Measurements from ENCODE around the gene ZNF500.

The ZNF500 gene

GRCh38 chr16:4767872-4768548 is 1.0 kb upstream of the ZNF500 start:
- Histone ChIP-seq H3K27ac (ENCODE audit: low read depth, low read length) (peak overlapping the region; percentile 37), H3K36me3 (ENCODE audit: insufficient read depth, low read length) (peaks cover 23% of the 10 kb centered on the region), H3K9me3 (ENCODE audit: insufficient read depth, low read depth, low read length) (no peaks in the 10 kb centered on the region), H3K4me3 (ENCODE audit: low read length) (peak overlapping the region; percentile 64), H3K27me3 (ENCODE audit: insufficient read depth, low read length) (no peaks in the 10 kb centered on the region), H3K9ac (ENCODE audit: low read depth, low read length) (peak overlapping the region; percentile 64), H3K4me1 (ENCODE audit: insufficient read depth, low read length) (no peaks in the 10 kb centered on the region)
- 83% methylated on average over 17 of the region's 17 CpGs for WGBS

- Histone ChIP-seq H3K4me1 (ENCODE audit: insufficient read depth, low read length) (no peaks in the 10 kb centered on the region), H3K27me3 (ENCODE audit: insufficient read depth, low read length) (no peaks in the 10 kb centered on the region), H3K36me3 (ENCODE audit: insufficient read depth, low read length) (peaks cover 40% of the 10 kb centered on the region), H3K9ac (ENCODE audit: low read depth, low read length) (peak overlapping the region; percentile 86; the same call in 1 of the 2 replicates), H3K9me3 (ENCODE audit: insufficient read depth, low read depth, low read length) (no peaks in the 10 kb centered on the region), H3K27ac (ENCODE audit: low read depth, low read length) (no peak overlapping the region), H3K4me3 (ENCODE audit: low read length) (peak overlapping the region; percentile 74)
- WGBS, result 85% methylated on average over 26 of the region's 26 CpGs
These were observed 1.2 kb downstream of the ZNF500 start for GRCh38 chr16:4765511-4766474.

GRCh38 chr16:4763791-4764190 is 3.2 kb downstream of the ZNF500 start:
- peaks cover 59% of the 10 kb centered on the region for H3K36me3 ChIP-seq (ENCODE audit: insufficient read depth, low read length)
- H3K9ac ChIP-seq (ENCODE audit: low read depth, low read length), result no peak overlapping the region
- no peak overlapping the region for H3K27ac ChIP-seq (ENCODE audit: low read depth, low read length)
- H3K4me3 ChIP-seq (ENCODE audit: low read length), result no peak overlapping the region
- H3K4me1 ChIP-seq (ENCODE audit: insufficient read depth, low read length), result no peaks in the 10 kb centered on the region
- WGBS, result 98% methylated on average over 7 of the region's 7 CpGs
- H3K27me3 ChIP-seq (ENCODE audit: insufficient read depth, low read length), result no peaks in the 10 kb centered on the region
- H3K9me3 ChIP-seq (ENCODE audit: insufficient read depth, low read depth, low read length), result no peaks in the 10 kb centered on the region

DNA sequence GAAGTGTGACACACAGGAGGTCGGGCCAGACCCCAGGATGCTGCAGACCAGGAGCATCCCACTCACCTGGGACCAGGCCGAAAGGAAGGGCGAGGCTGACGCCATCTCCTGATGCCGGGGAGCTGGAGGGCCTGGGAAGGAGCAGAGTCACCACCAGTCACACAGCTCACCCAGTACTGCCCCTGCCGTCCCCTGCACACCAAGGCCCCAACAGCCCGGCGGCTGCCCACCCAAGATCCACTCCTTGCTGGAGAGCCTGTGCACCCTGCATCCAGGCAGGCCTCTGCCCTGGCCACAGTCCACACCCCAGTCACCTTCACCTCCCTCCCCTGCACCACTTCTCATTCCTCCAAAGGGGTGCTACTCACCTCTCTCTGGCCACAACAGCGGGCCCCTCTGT is 4.8 kb downstream of the ZNF500 start:
- Histone ChIP-seq H3K36me3 (ENCODE audit: insufficient read depth, low read length) (peaks cover 70% of the 10 kb centered on the region), H3K9me3 (ENCODE audit: insufficient read depth, low read depth, low read length) (no peaks in the 10 kb centered on the region), H3K27me3 (ENCODE audit: insufficient read depth, low read length) (no peaks in the 10 kb centered on the region), H3K4me1 (ENCODE audit: insufficient read depth, low read length) (no peaks in the 10 kb centered on the region), H3K27ac (ENCODE audit: low read depth, low read length) (no peak overlapping the region), H3K9ac (ENCODE audit: low read depth, low read length) (no peak overlapping the region), H3K4me3 (ENCODE audit: low read length) (no peak overlapping the region)
- 92% methylated on average over 9 of the region's 9 CpGs for WGBS

DNA sequence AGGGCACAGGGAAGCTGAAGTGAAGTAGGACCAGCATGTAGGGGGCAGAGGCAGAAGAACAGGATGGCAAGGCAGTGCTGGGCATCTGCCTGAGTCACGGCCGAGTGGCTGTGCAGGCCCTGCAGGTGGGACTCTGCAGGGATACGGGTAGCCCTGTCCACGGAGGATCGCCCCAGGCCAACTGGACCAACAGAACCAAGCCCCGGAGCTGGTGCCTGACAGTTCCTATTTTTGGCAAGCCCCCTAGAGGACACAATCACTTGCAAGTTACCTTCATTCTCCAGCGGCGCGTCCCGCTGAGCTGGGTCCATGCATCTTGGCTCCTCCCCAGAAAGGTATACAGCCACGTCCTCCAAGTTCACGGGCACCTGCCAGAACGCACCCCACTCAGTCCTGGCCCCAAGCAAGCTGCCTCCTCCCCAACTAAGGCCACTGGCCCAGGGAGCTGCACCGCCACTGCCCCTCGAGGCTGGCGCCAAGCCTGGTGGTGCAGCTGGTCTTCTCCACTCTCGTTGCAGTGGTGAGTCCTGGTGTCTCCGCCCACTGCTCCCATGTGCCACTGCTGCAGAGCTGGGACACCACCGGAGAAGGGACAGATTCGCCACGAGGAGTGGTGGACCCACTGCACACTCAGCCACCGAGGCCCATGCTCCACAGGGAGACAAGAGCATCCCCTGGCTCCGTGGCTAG is 6.6 kb downstream of the ZNF500 start:
- Histone ChIP-seq H3K4me3 (ENCODE audit: low read length) (no peak overlapping the region), H3K36me3 (ENCODE audit: insufficient read depth, low read length) (peaks cover 80% of the 10 kb centered on the region), H3K9ac (ENCODE audit: low read depth, low read length) (no peak overlapping the region), H3K4me1 (ENCODE audit: insufficient read depth, low read length) (no peaks in the 10 kb centered on the region), H3K27ac (ENCODE audit: low read depth, low read length) (no peak overlapping the region), H3K9me3 (ENCODE audit: insufficient read depth, low read depth, low read length) (peaks cover 4% of the 10 kb centered on the region; the same call in 1 of the 2 replicates), H3K27me3 (ENCODE audit: insufficient read depth, low read length) (no peaks in the 10 kb centered on the region)
- 94% methylated on average over 23 of the region's 23 CpGs for WGBS

- H3K27ac ChIP-seq (ENCODE audit: low read depth, low read length), result no peak overlapping the region
- H3K36me3 ChIP-seq (ENCODE audit: insufficient read depth, low read length), result peaks cover 83% of the 10 kb centered on the region
- H3K4me1 ChIP-seq (ENCODE audit: insufficient read depth, low read length), result no peaks in the 10 kb centered on the region
- no peak overlapping the region for H3K4me3 ChIP-seq (ENCODE audit: low read length)
- H3K9ac ChIP-seq (ENCODE audit: low read depth, low read length), result no peak overlapping the region
- no peaks in the 10 kb centered on the region for H3K27me3 ChIP-seq (ENCODE audit: insufficient read depth, low read length)
- peaks cover 4% of the 10 kb centered on the region; the same call in 1 of the 2 replicates for H3K9me3 ChIP-seq (ENCODE audit: insufficient read depth, low read depth, low read length)
- WGBS, result 92% methylated on average over 6 of the region's 6 CpGs
These were observed 11.3 kb downstream of the ZNF500 start for GRCh38 chr16:4755687-4756086.

GRCh38 chr16:4754865-4755264 is 12.1 kb downstream of the ZNF500 start:
- Histone ChIP-seq H3K9me3 (ENCODE audit: insufficient read depth, low read depth, low read length) (peaks cover 4% of the 10 kb centered on the region; the same call in 1 of the 2 replicates), H3K4me3 (ENCODE audit: low read length) (no peak overlapping the region), H3K27ac (ENCODE audit: low read depth, low read length) (no peak overlapping the region), H3K27me3 (ENCODE audit: insufficient read depth, low read length) (no peaks in the 10 kb centered on the region), H3K36me3 (ENCODE audit: insufficient read depth, low read length) (peaks cover 74% of the 10 kb centered on the region), H3K9ac (ENCODE audit: low read depth, low read length) (no peak overlapping the region), H3K4me1 (ENCODE audit: insufficient read depth, low read length) (no peaks in the 10 kb centered on the region)
- WGBS, result 96% methylated on average over 4 of the region's 4 CpGs

GRCh38 chr16:4753227-4753626 is 13.7 kb downstream of the ZNF500 start:
- Histone ChIP-seq H3K9me3 (ENCODE audit: insufficient read depth, low read depth, low read length) (peaks cover 4% of the 10 kb centered on the region; the same call in 1 of the 2 replicates), H3K4me1 (ENCODE audit: insufficient read depth, low read length) (no peaks in the 10 kb centered on the region), H3K4me3 (ENCODE audit: low read length) (no peak overlapping the region), H3K27me3 (ENCODE audit: insufficient read depth, low read length) (no peaks in the 10 kb centered on the region), H3K36me3 (ENCODE audit: insufficient read depth, low read length) (peaks cover 59% of the 10 kb centered on the region), H3K9ac (ENCODE audit: low read depth, low read length) (no peak overlapping the region), H3K27ac (ENCODE audit: low read depth, low read length) (no peak overlapping the region)
- WGBS, result 95% methylated on average over 11 of the region's 11 CpGs

DNA sequence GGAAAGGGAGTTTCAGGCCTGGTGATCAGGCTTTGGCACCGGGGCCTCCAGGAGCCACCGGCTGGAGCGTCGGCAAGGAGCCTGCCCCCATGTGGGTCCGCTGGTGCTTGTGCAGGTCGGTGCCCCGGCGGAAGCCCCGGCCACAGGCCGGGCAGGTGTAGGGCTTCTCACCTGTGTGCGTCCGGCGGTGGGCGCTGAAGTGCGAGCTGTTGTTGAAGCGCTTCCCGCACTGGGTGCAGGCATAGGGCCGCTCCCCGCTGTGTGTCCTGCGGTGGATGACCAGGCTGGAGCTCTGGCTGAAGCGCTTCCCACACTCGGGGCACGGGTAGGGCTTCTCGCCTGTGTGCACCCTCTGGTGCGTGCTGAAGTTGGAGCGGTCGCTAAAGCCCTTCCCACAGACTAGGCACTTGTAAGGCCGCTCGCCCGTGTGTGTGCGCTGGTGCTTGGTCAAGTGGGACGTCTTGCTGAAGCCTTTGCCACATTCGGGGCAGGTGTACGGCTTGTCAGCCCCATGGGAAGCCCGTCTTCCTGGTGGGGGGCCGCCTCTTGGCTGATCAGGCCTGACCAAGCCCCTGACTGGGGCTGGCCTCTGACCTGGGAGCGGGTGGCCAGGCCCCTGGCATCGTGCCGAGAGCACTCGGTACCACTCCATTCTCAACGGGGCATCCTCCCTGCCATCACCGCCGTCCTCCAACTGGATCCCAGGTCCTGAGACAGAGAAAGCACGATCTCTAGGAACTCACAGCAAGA is 14.4 kb downstream of the ZNF500 start:
- no peak overlapping the region for H3K4me3 ChIP-seq (ENCODE audit: low read length)
- peaks cover 4% of the 10 kb centered on the region; the same call in 1 of the 2 replicates for H3K9me3 ChIP-seq (ENCODE audit: insufficient read depth, low read depth, low read length)
- no peaks in the 10 kb centered on the region for H3K27me3 ChIP-seq (ENCODE audit: insufficient read depth, low read length)
- H3K27ac ChIP-seq (ENCODE audit: low read depth, low read length), result no peak overlapping the region
- peaks cover 56% of the 10 kb centered on the region for H3K36me3 ChIP-seq (ENCODE audit: insufficient read depth, low read length)
- no peak overlapping the region for H3K9ac ChIP-seq (ENCODE audit: low read depth, low read length)
- 96% methylated on average over 44 of the region's 44 CpGs for WGBS
- no peaks in the 10 kb centered on the region for H3K4me1 ChIP-seq (ENCODE audit: insufficient read depth, low read length)

DNA sequence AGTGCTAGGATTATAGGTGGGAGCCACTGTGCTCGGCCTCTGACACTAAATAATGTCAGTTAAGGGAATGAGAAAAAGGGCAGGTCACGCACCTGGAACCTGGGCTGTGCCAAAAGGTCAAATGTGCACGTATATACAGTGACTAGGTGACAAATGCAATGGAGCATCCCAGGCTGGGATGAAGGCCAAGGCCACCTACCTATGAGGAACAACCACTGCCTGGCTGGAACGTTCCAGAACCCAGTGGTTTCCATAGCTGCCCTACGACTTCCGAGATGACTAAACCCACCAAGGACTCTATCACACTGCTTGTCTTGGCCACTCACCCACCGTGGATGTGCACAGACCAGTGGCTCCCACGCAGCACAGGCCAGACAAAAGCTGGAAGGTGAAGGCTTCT is 16.1 kb downstream of the ZNF500 start:
- H3K27me3 ChIP-seq (ENCODE audit: insufficient read depth, low read length), result no peaks in the 10 kb centered on the region
- H3K4me3 ChIP-seq (ENCODE audit: low read length), result no peak overlapping the region
- H3K36me3 ChIP-seq (ENCODE audit: insufficient read depth, low read length), result peaks cover 45% of the 10 kb centered on the region
- 96% methylated on average over 8 of the region's 8 CpGs for WGBS
- H3K9me3 ChIP-seq (ENCODE audit: insufficient read depth, low read depth, low read length), result peaks cover 4% of the 10 kb centered on the region; the same call in 1 of the 2 replicates
- no peak overlapping the region for H3K9ac ChIP-seq (ENCODE audit: low read depth, low read length)
- no peak overlapping the region for H3K27ac ChIP-seq (ENCODE audit: low read depth, low read length)
- no peaks in the 10 kb centered on the region for H3K4me1 ChIP-seq (ENCODE audit: insufficient read depth, low read length)

Data from HUES64 (cell line).